H1 (cell line): ENCODE data around the gene SPATA6L. TPM values are rescaled to one million over a fixed set of nuclear protein-coding genes. Genes with fewer than 3 reads are reported as not detected.

Experiments used
- CTCF ChIA-PET: fragments of 300-600 bp; sonication (Branson Sonifier 250); formaldehyde crosslinking; loops from one replicate; lab custom pipeline; 2021; ENCODE audit not compliant: partially characterized antibody; lab: Charles Lee
- POLR2A ChIA-PET: fragments of 300-600 bp; sonication (Branson Sonifier 250); formaldehyde crosslinking; loops from one replicate; lab custom pipeline; 2021; ENCODE audit warnings: inconsistent platforms; ENCODE audit not compliant: partially characterized antibody; lab: Charles Lee
- DNase-seq, 2 experiments: peaks; one replicate each; pipeline versions ENCODE4 v3.0.0 to v3.0.0-alpha.2; 2010 to 2022; ENCODE audit warnings: low spot score in 2 of 2, low read depth in 1 of 2, mixed read lengths in 1 of 2
- FAIRE-seq: peaks from 2 replicates; lab custom pipeline; 2011; peaks lifted over from hg19 to GRCh38; lab: Jason Lieb, UNC
- H2AFZ ChIP-seq: 2 replicates; pipeline ENCODE4 v1.8.1; 2012; ENCODE audit warnings: low read length, inconsistent platforms
- H2AK5ac ChIP-seq: 2 replicates; pipeline ENCODE4 v1.6.1; 2013; ENCODE audit warnings: low read depth, low read length
- H2BK120ac ChIP-seq: replicated peaks from 2 replicates; pipeline ENCODE3; 2013; ENCODE audit warnings: low read depth, low read length, inconsistent platforms
- H2BK12ac ChIP-seq: 2 replicates; pipeline ENCODE4 v1.6.1; 2013; ENCODE audit warnings: low read depth, low read length
- H2BK15ac ChIP-seq: 2 replicates; pipeline ENCODE4 v1.6.1; 2013; ENCODE audit warnings: low read length
- H2BK20ac ChIP-seq: 2 replicates; pipeline ENCODE4 v1.6.1; 2013; ENCODE audit warnings: low read length
- H2BK5ac ChIP-seq: 2 replicates; pipeline ENCODE4 v1.6.1; 2013; ENCODE audit warnings: low read depth, low read length
- H3K14ac ChIP-seq: 2 replicates; pipeline ENCODE4 v1.6.1; 2013; ENCODE audit warnings: inconsistent platforms; ENCODE audit not compliant: insufficient read length
- H3K18ac ChIP-seq: 2 replicates; pipeline ENCODE4 v1.6.1; 2013; ENCODE audit warnings: low read length; ENCODE audit errors: extremely low read depth
- H3K23ac ChIP-seq: 2 replicates; pipeline ENCODE4 v1.6.1; 2013; ENCODE audit warnings: inconsistent platforms; ENCODE audit not compliant: insufficient read length
- H3K23me2 ChIP-seq: 2 replicates; pipeline ENCODE4 v1.6.1; 2013; ENCODE audit warnings: low read depth, low read length
- H3K27ac ChIP-seq: 2 replicates; pipeline ENCODE4 v1.6.1; 2011; ENCODE audit warnings: low read depth, low read length, inconsistent platforms
- H3K27me3 ChIP-seq, 4 experiments: replicated peaks in 1 of 4; 1 replicate in 1 of 4; 2 replicates in 3 of 4; pipeline versions ENCODE4 v1.6.1 to v1.8.1; 2011 to 2013; ENCODE audit warnings: low read length in 3 of 4, mild to moderate bottlenecking in 3 of 4, inconsistent platforms in 2 of 4, mixed read lengths in 2 of 4, moderate library complexity in 1 of 4; ENCODE audit not compliant: control insufficient read depth in 3 of 4, insufficient read depth in 3 of 4; ENCODE audit errors: extremely low read depth in 1 of 4
- H3K36me3 ChIP-seq, 4 experiments: 2 replicates each; pipeline versions ENCODE4 v1.6.1 to v1.8.1; 2011 to 2013; ENCODE audit warnings: mild to moderate bottlenecking in 4 of 4, low read length in 3 of 4, moderate library complexity in 2 of 4, control low read depth in 1 of 4, inconsistent platforms in 1 of 4; ENCODE audit not compliant: insufficient read depth in 4 of 4, control insufficient read depth in 2 of 4
- H3K4ac ChIP-seq: replicated peaks from 2 replicates; pipeline ENCODE3; 2013; ENCODE audit warnings: low read length, low read depth, mixed read lengths, inconsistent platforms; ENCODE audit not compliant: insufficient read length
- H3K4me1 ChIP-seq, 4 experiments: replicated peaks in 1 of 4; 1 replicate in 1 of 4; 2 replicates in 3 of 4; pipeline versions ENCODE4 v1.6.1 to v1.8.1; 2011 to 2013; ENCODE audit warnings: low read length in 3 of 4, inconsistent platforms in 2 of 4, mixed read lengths in 1 of 4; ENCODE audit not compliant: insufficient read depth in 4 of 4, control insufficient read depth in 3 of 4
- H3K4me2 ChIP-seq, 2 experiments: 2 replicates each; pipeline versions ENCODE4 v1.6.1 to v1.8.1; 2011 to 2013; ENCODE audit warnings: low read depth in 2 of 2, low read length in 2 of 2, control low read depth in 1 of 2, inconsistent platforms in 1 of 2, mild to moderate bottlenecking in 1 of 2; ENCODE audit not compliant: insufficient read depth in 1 of 2
- H3K4me3 ChIP-seq, 4 experiments: fragments of 200-600, 300-600 bp in 1 of 4; sonication (generic), shearing (Covaris generic), sonication (Bioruptor Twin) in 1 of 4; 2 replicates each; pipeline versions ENCODE4 v1.5.1 to v1.8.1; 2011 to 2016; ENCODE audit warnings: low read length in 4 of 4, low read depth in 3 of 4, control low read depth in 2 of 4, inconsistent platforms in 2 of 4, mild to moderate bottlenecking in 2 of 4, mixed read lengths in 1 of 4, moderate library complexity in 1 of 4; ENCODE audit not compliant: insufficient read depth in 2 of 4; ENCODE audit errors: extremely low read depth in 1 of 4
- H3K56ac ChIP-seq: replicated peaks from 2 replicates; pipeline ENCODE3; 2013; ENCODE audit warnings: low read depth, mild to moderate bottlenecking, mixed read lengths, low read length, inconsistent platforms; ENCODE audit not compliant: insufficient read length
- H3K79me1 ChIP-seq: 2 replicates; pipeline ENCODE4 v1.6.1; 2013; ENCODE audit warnings: low read depth, low read length, control low read depth
- H3K79me2 ChIP-seq, 2 experiments: 2 replicates each; pipeline versions ENCODE4 v1.6.1 to v1.8.1; 2012 to 2013; ENCODE audit warnings: low read length in 2 of 2, mild to moderate bottlenecking in 2 of 2, inconsistent platforms in 1 of 2; ENCODE audit not compliant: insufficient read depth in 2 of 2, control insufficient read depth in 1 of 2
- H3K9ac ChIP-seq, 4 experiments: replicated peaks in 1 of 4; 1 replicate in 1 of 4; 2 replicates in 3 of 4; pipeline versions ENCODE4 v1.6.1 to v1.8.1; 2011 to 2013; ENCODE audit warnings: low read depth in 3 of 4, low read length in 3 of 4, control low read depth in 2 of 4, mild to moderate bottlenecking in 2 of 4, moderate library complexity in 2 of 4, inconsistent platforms in 1 of 4; ENCODE audit errors: extremely low read depth in 1 of 4
- H3K9me3 ChIP-seq, 2 experiments: 2 replicates each; pipeline versions ENCODE4 v1.6.1 to v1.8.1; 2012 to 2013; ENCODE audit warnings: mild to moderate bottlenecking in 2 of 2, moderate library complexity in 2 of 2, control low read depth in 1 of 2, inconsistent platforms in 1 of 2, low read depth in 1 of 2, low read length in 1 of 2, mixed read lengths in 1 of 2; ENCODE audit not compliant: insufficient read depth in 2 of 2
- H4K20me1 ChIP-seq, 2 experiments: replicated peaks in 1 of 2; 2 replicates each; pipeline versions ENCODE3 to v1.8.1; 2011 to 2013; ENCODE audit warnings: inconsistent platforms in 2 of 2, low read length in 2 of 2, mild to moderate bottlenecking in 1 of 2; ENCODE audit not compliant: insufficient read depth in 2 of 2, control insufficient read depth in 1 of 2
- H4K5ac ChIP-seq: 2 replicates; pipeline ENCODE4 v1.6.1; 2013; ENCODE audit warnings: low read length, low read depth, mixed read lengths, inconsistent platforms; ENCODE audit not compliant: insufficient read length
- H4K8ac ChIP-seq: 2 replicates; pipeline ENCODE4 v1.8.0; 2013; ENCODE audit warnings: mild to moderate bottlenecking, moderate library complexity, low read length, inconsistent platforms; ENCODE audit not compliant: insufficient read depth; ENCODE audit errors: extremely low read depth
- H4K91ac ChIP-seq: replicated peaks from 2 replicates; pipeline ENCODE3; 2013; ENCODE audit warnings: low read length, mixed read lengths, inconsistent platforms; ENCODE audit not compliant: insufficient read length
- CBX5 ChIP-seq: fragments of 300-800, 300-1000 bp; sonication (generic); IDR thresholded peaks from 2 replicates; pipeline ENCODE4 v1.7.1; 2016; ENCODE audit warnings: antibody characterized with exemption, low read length, low read depth
- CREB1 ChIP-seq: IDR thresholded peaks from 2 replicates; pipeline ENCODE4 v1.6.1; 2012; ENCODE audit warnings: inconsistent platforms
- FOSL1 ChIP-seq: IDR thresholded peaks from 2 replicates; pipeline ENCODE4 v1.6.1; 2011; ENCODE audit warnings: mild to moderate bottlenecking, low read depth, low read length, moderate library complexity; ENCODE audit not compliant: insufficient read depth
- JUN ChIP-seq: IDR thresholded peaks from 2 replicates; pipeline ENCODE4 v1.6.1; 2011; ENCODE audit warnings: low read depth, mild to moderate bottlenecking, improper control_type of control experiment, low read length
- KDM1A ChIP-seq: fragments of 200-600, 300-600 bp; sonication (generic); IDR thresholded peaks from 2 replicates; pipeline ENCODE4 v1.7.1; 2016; ENCODE audit warnings: mild to moderate bottlenecking, low read length, borderline replicate concordance
- MAX ChIP-seq: IDR thresholded peaks from 2 replicates; pipeline ENCODE4 v1.6.1; 2012; ENCODE audit warnings: inconsistent platforms
- NANOG ChIP-seq: IDR thresholded peaks from 2 replicates; pipeline ENCODE4 v1.6.1; 2011; ENCODE audit warnings: low read length, low read depth, mild to moderate bottlenecking, inconsistent platforms; ENCODE audit not compliant: insufficient read depth, poor library complexity, severe bottlenecking
- PHF8 ChIP-seq: fragments of 200-600 bp; sonication (generic); conservative IDR thresholded peaks from 2 replicates; pipeline ENCODE4 v1.7.1; 2012; ENCODE audit warnings: low read depth, mild to moderate bottlenecking, inconsistent platforms, low read length, moderate library complexity
- POLR2AphosphoS5 ChIP-seq: IDR thresholded peaks from 2 replicates; pipeline ENCODE4 v1.6.1; 2011; ENCODE audit warnings: low read depth, low read length
- RNF2 ChIP-seq: fragments of 200-900, 300-1000 bp; sonication (generic); IDR thresholded peaks from 2 replicates; pipeline ENCODE4 v1.7.1; 2016; ENCODE audit warnings: borderline replicate concordance, low read depth, mild to moderate bottlenecking, antibody characterized with exemption, low read length; ENCODE audit not compliant: poor library complexity, severe bottlenecking; ENCODE audit errors: missing control alignments
- SAP30 ChIP-seq: fragments of 300-600 bp; sonication (generic); IDR thresholded peaks from 2 replicates; pipeline ENCODE4 v1.7.1; 2012; ENCODE audit warnings: low read length, moderate library complexity, mild to moderate bottlenecking, inconsistent platforms; ENCODE audit not compliant: insufficient read depth, insufficient replicate concordance
- SIN3A ChIP-seq, 2 experiments: IDR thresholded peaks in 1 of 2; conservative IDR thresholded peaks in 1 of 2; 2 replicates each; pipeline ENCODE4 v1.6.1; 2011 to 2012; ENCODE audit warnings: low read length in 2 of 2, improper control_type of control experiment in 1 of 2, low read depth in 1 of 2, mild to moderate bottlenecking in 1 of 2
- SP1 ChIP-seq: IDR thresholded peaks from 2 replicates; pipeline ENCODE4 v1.6.1; 2011; ENCODE audit warnings: low read depth, low read length
- SUZ12 ChIP-seq: fragments of 200-600 bp; sonication (generic); IDR thresholded peaks from 2 replicates; pipeline ENCODE4 v1.6.1; 2012; ENCODE audit warnings: mild to moderate bottlenecking, inconsistent platforms, low read length, moderate library complexity, mixed read lengths
- WGBS, 2 experiments: shearing (Covaris generic) in 1 of 2; methylation state at CpG; one replicate each; pipeline versions ENCODE4 v1.1.6 to v1.1.7; 2013 to 2015; ENCODE audit warnings: low lambda C conversion rate in 2 of 2, mixed read lengths in 2 of 2, inconsistent platforms in 1 of 2, low coverage in 1 of 2, missing lambda C conversion rate in 1 of 2; ENCODE audit not compliant: insufficient replicate concordance in 2 of 2, insufficient coverage in 1 of 2, insufficient read length in 1 of 2; ENCODE audit errors: extremely low coverage in 1 of 2, missing lambda C conversion rate in 1 of 2; 5-methylcytosine and 5-hydroxymethylcytosine counted together
- polyA plus RNA-seq, 7 experiments: library from polyadenylated mRNA; depleted of rRNA in 3 of 7; stranded (reverse) in 5 of 7; unstranded in 2 of 7; fragments of >200 nt in 5 of 7; fragments of 200-250 nt in 2 of 7; gene quantifications; 1 replicate in 5 of 7; 2 replicates in 1 of 7; 4 replicates in 1 of 7; pipeline versions ENCODE4 v1.2.1 to v1.2.3, GENCODE V29; 2011 to 2013; ENCODE audit warnings: missing spikeins in 2 of 7, mixed read lengths in 2 of 7
- total RNA-seq: library from RNA; stranded (reverse); fragmentation: NEBNext Ultra II Directional; extraction: Animal tissue kit (Norgen Biotek cat#: 25700); gene quantifications from 2 replicates; pipeline ENCODE4 v1.2.1, GENCODE V29; 2021

Gene SPATA6L
- total and polyA plus RNA-seq, 2 of the 8 experiments (the other 6 are each of a cell fraction or from before 2014, with no cell fraction given), result 0.57 to 1.1 TPM

DNA sequence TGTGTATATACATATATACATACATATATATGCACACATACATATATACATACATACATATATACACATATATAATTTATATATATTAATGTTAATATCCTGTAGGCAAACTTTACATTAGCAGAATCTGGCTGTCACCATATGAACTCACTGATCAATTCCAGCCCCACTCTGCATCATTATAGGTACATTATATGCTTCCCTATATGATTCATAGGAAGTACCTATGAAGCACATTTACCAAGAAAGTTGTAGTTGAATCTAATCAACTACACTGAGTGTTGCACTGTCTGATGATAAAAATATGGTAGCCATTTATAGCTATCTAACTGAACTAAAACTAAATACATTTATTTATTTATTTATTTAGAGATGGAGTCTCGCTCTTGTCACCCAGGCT, 5.5 kb upstream of the SPATA6L start:
- no peak overlapping the region for H3K4ac ChIP-seq
- H2BK12ac ChIP-seq, result no peak overlapping the region
- no peak overlapping the region for H2BK5ac ChIP-seq
- H3K79me1 ChIP-seq, result no peaks in the 10 kb centered on the region
- no peak overlapping the region for H3K9ac ChIP-seq
- no peak overlapping the region for H3K23ac ChIP-seq
- no peak for FAIRE-seq
- CTCF ChIA-PET, result interaction anchor here (1.4 kb wide), 1 partner anchor 10 kb away, joined by 3 read pairs; the partner anchor contains the start of gene PLPP6
- no peak overlapping the region for H3K27ac ChIP-seq
- no peak overlapping the region for H3K18ac ChIP-seq
- no peak overlapping the region for H4K8ac ChIP-seq
- no peak overlapping the region for H2BK120ac ChIP-seq
- DNase-seq, result no peak
- H3K23me2 ChIP-seq, result no peaks in the 10 kb centered on the region
- 92% methylated on average over 1 of the region's 1 CpG; no CpG with 5 or more reads in 1 of the 2 experiments for WGBS, 2 experiments
- H2AFZ ChIP-seq, result no peak overlapping the region
- no peak overlapping the region for H4K5ac ChIP-seq
- H4K91ac ChIP-seq, result no peak overlapping the region
- H3K79me2 ChIP-seq, result no peaks in the 10 kb centered on the region
- H3K14ac ChIP-seq, result no peak overlapping the region
- H3K36me3 ChIP-seq, result no peaks in the 10 kb centered on the region
- peaks cover 0 to 6% (median 0%) of the 10 kb centered on the region in 4 experiments; a peak in 2 of 7 replicates for H3K4me1 ChIP-seq
- H3K27me3 ChIP-seq, result no peaks in the 10 kb centered on the region
- POLR2A ChIA-PET, result no interaction called here
- no peaks in the 10 kb centered on the region for H3K9me3 ChIP-seq
- H2BK15ac ChIP-seq, result no peak overlapping the region
- no peak overlapping the region for H3K4me2 ChIP-seq
- no peak overlapping the region for H2AK5ac ChIP-seq
- no peaks in the 10 kb centered on the region for H4K20me1 ChIP-seq
- H2BK20ac ChIP-seq, result no peak overlapping the region
- no peak overlapping the region for H3K4me3 ChIP-seq
- no peak overlapping the region for H3K56ac ChIP-seq
- TF ChIP-seq RNF2, result no peak
- TF ChIP-seq PHF8, result no peak
- TF ChIP-seq MAX, result no peak
- no peak for TF ChIP-seq SAP30
- no peak for TF ChIP-seq SIN3A (conservative IDR thresholded peaks at IDR 0.05 in 1 of 2, IDR thresholded peaks at IDR 0.05 in 1 of 2; ENCODE audit: low read depth in 1 of 2, low read length in 2 of 2)
- no peak for TF ChIP-seq NANOG
- TF ChIP-seq KDM1A, result no peak
- TF ChIP-seq POLR2AphosphoS5, result no peak
- TF ChIP-seq SP1, result no peak
- TF ChIP-seq CREB1, result no peak
- TF ChIP-seq FOSL1, result no peak
- no peak for TF ChIP-seq SUZ12
- no peak for TF ChIP-seq JUN
- TF ChIP-seq CBX5, result no peak
